A549 treated with dexamethasone at 1 μM for 4 hours (cell line): ENCODE data around the gene RS1. TPM values are rescaled to one million over a fixed set of nuclear protein-coding genes. Genes with fewer than 3 reads are reported as not detected.

Experiments
- total RNA-seq: library from RNA; stranded (reverse); fragments of 200-300 nt; extraction: Qiagen RNA extraction; gene quantifications from 5 replicates; pipeline ENCODE4 v1.2.3, GENCODE V29; 2022

RS1 gene
- not detected in 5 replicates for total RNA-seq

GRCh38 chrX:18672008-18672407 is at the start of gene RS1:
TSS of gene RS1 (minus strand) at chrX:18672108. CDS start at chrX:18672068, 40 bp downstream.

GRCh38 chrX:18707426-18708049 is 35.6 kb upstream of the RS1 start, which contains the start of gene PPEF1:
TSS of gene PPEF1 (plus strand) at chrX:18707645. CDS start at chrX:18707781, 136 bp downstream.

Other genes with a start within 250 kb of the RS1 start
- 3.8 to 8.4 TPM (median 7.7 TPM) in 5 replicates for gene CDKL5, start 246.5 kb downstream of the RS1 start, total RNA-seq
- gene PPEF1, start 35.5 kb upstream of the RS1 start, total RNA-seq = 1.1 to 1.6 TPM (median 1.5 TPM) in 5 replicates